ES-I3 (cell line): ENCODE data around the gene CLIC5.

Source experiments
- H3K36me3 ChIP-seq: 2 replicates; pipeline ENCODE4 v1.6.1; 2013; ENCODE audit warnings: mild to moderate bottlenecking, low read length, control low read depth, moderate library complexity; ENCODE audit not compliant: insufficient read depth
- H3K4me1 ChIP-seq: 2 replicates; pipeline ENCODE4 v1.6.1; 2013; ENCODE audit warnings: mild to moderate bottlenecking, control low read depth, low read length; ENCODE audit not compliant: insufficient read depth
- H3K9ac ChIP-seq: 2 replicates; pipeline ENCODE4 v1.6.1; 2013; ENCODE audit warnings: low read depth, mild to moderate bottlenecking, low read length, moderate library complexity
- H3K9me3 ChIP-seq: 2 replicates; pipeline ENCODE4 v1.6.1; 2013; ENCODE audit warnings: mild to moderate bottlenecking, low read length, moderate library complexity; ENCODE audit not compliant: control insufficient read depth, insufficient read depth

Gene CLIC5

GRCh38 chr6:45955597-45955996, 60.1 kb downstream of the CLIC5 start:
- Histone ChIP-seq H3K36me3 (no peaks in the 10 kb centered on the region), H3K9me3 (no peaks in the 10 kb centered on the region), H3K4me1 (peaks cover 5% of the 10 kb centered on the region; the same call in 1 of the 2 replicates), H3K9ac (no peak overlapping the region)

GRCh38 chr6:45952546-45952945, 63.1 kb downstream of the CLIC5 start:
- Histone ChIP-seq H3K36me3 (no peaks in the 10 kb centered on the region), H3K9ac (no peak overlapping the region), H3K4me1 (peaks cover 5% of the 10 kb centered on the region; the same call in 1 of the 2 replicates), H3K9me3 (no peaks in the 10 kb centered on the region)

GRCh38 chr6:45952168-45952529, 63.5 kb downstream of the CLIC5 start:
- Histone ChIP-seq H3K9ac (no peak overlapping the region), H3K4me1 (peaks cover 5% of the 10 kb centered on the region; the same call in 1 of the 2 replicates), H3K9me3 (no peaks in the 10 kb centered on the region), H3K36me3 (no peaks in the 10 kb centered on the region)

GRCh38 chr6:45951321-45952167, 64.1 kb downstream of the CLIC5 start:
- no peak overlapping the region for H3K9ac ChIP-seq
- no peaks in the 10 kb centered on the region for H3K36me3 ChIP-seq
- H3K9me3 ChIP-seq, result no peaks in the 10 kb centered on the region
- H3K4me1 ChIP-seq, result peaks cover 3% of the 10 kb centered on the region; the same call in 1 of the 2 replicates

- no peak overlapping the region for H3K9ac ChIP-seq
- no peaks in the 10 kb centered on the region for H3K9me3 ChIP-seq
- H3K36me3 ChIP-seq, result no peaks in the 10 kb centered on the region
- no peaks in the 10 kb centered on the region for H3K4me1 ChIP-seq
These were observed 66.4 kb downstream of the CLIC5 start for GRCh38 chr6:45949256-45949655.

GRCh38 chr6:45947807-45948206, 67.9 kb downstream of the CLIC5 start:
- Histone ChIP-seq H3K9ac (no peak overlapping the region), H3K9me3 (no peaks in the 10 kb centered on the region), H3K4me1 (peaks cover 2% of the 10 kb centered on the region; the same call in 1 of the 2 replicates), H3K36me3 (no peaks in the 10 kb centered on the region)

GRCh38 chr6:45946887-45947286, 68.8 kb downstream of the CLIC5 start:
- H3K9me3 ChIP-seq, result no peaks in the 10 kb centered on the region
- H3K9ac ChIP-seq, result no peak overlapping the region
- H3K4me1 ChIP-seq, result peaks cover 5% of the 10 kb centered on the region; the same call in 1 of the 2 replicates
- H3K36me3 ChIP-seq, result no peaks in the 10 kb centered on the region

- no peaks in the 10 kb centered on the region for H3K9me3 ChIP-seq
- no peak overlapping the region for H3K9ac ChIP-seq
- no peaks in the 10 kb centered on the region for H3K36me3 ChIP-seq
- H3K4me1 ChIP-seq, result peaks cover 5% of the 10 kb centered on the region; the same call in 1 of the 2 replicates
These were observed 69.3 kb downstream of the CLIC5 start for GRCh38 chr6:45946352-45946751.

- H3K4me1 ChIP-seq, result peaks cover 5% of the 10 kb centered on the region; the same call in 1 of the 2 replicates
- H3K9me3 ChIP-seq, result no peaks in the 10 kb centered on the region; the same call in 1 of the 2 replicates
- H3K36me3 ChIP-seq, result no peaks in the 10 kb centered on the region
- no peak overlapping the region for H3K9ac ChIP-seq
These were observed 72.7 kb downstream of the CLIC5 start for GRCh38 chr6:45942953-45943352.

- H3K9me3 ChIP-seq, result peaks cover 6% of the 10 kb centered on the region
- no peaks in the 10 kb centered on the region for H3K4me1 ChIP-seq
- no peaks in the 10 kb centered on the region for H3K36me3 ChIP-seq
- no peak overlapping the region for H3K9ac ChIP-seq
These were observed 81.8 kb downstream of the CLIC5 start for GRCh38 chr6:45933855-45934254.

GRCh38 chr6:45931232-45931631, 84.4 kb downstream of the CLIC5 start:
- no peak overlapping the region for H3K9ac ChIP-seq
- H3K4me1 ChIP-seq, result peaks cover 18% of the 10 kb centered on the region
- no peaks in the 10 kb centered on the region for H3K36me3 ChIP-seq
- no peaks in the 10 kb centered on the region for H3K9me3 ChIP-seq

GRCh38 chr6:45930420-45931040, 85.1 kb downstream of the CLIC5 start:
- H3K4me1 ChIP-seq, result peaks cover 18% of the 10 kb centered on the region
- H3K9me3 ChIP-seq, result no peaks in the 10 kb centered on the region
- H3K36me3 ChIP-seq, result no peaks in the 10 kb centered on the region
- H3K9ac ChIP-seq, result no peak overlapping the region

GRCh38 chr6:45929421-45930361, 86.0 kb downstream of the CLIC5 start:
- H3K9ac ChIP-seq, result no peak overlapping the region
- H3K36me3 ChIP-seq, result no peaks in the 10 kb centered on the region
- no peaks in the 10 kb centered on the region for H3K9me3 ChIP-seq
- peaks cover 18% of the 10 kb centered on the region for H3K4me1 ChIP-seq

GRCh38 chr6:45928721-45929305, 86.8 kb downstream of the CLIC5 start:
- H3K9ac ChIP-seq, result no peak overlapping the region
- H3K36me3 ChIP-seq, result no peaks in the 10 kb centered on the region
- no peaks in the 10 kb centered on the region for H3K9me3 ChIP-seq
- H3K4me1 ChIP-seq, result peaks cover 23% of the 10 kb centered on the region
